ENCODE measurements around the gene KMT2D. TPM values are rescaled to one million over a fixed set of nuclear protein-coding genes. Genes with fewer than 3 reads are reported as not detected.

Gene KMT2D
- total and polyA plus RNA-seq, 8 donors, result 52.7 to 110 (median 70.3) TPM

DNA sequence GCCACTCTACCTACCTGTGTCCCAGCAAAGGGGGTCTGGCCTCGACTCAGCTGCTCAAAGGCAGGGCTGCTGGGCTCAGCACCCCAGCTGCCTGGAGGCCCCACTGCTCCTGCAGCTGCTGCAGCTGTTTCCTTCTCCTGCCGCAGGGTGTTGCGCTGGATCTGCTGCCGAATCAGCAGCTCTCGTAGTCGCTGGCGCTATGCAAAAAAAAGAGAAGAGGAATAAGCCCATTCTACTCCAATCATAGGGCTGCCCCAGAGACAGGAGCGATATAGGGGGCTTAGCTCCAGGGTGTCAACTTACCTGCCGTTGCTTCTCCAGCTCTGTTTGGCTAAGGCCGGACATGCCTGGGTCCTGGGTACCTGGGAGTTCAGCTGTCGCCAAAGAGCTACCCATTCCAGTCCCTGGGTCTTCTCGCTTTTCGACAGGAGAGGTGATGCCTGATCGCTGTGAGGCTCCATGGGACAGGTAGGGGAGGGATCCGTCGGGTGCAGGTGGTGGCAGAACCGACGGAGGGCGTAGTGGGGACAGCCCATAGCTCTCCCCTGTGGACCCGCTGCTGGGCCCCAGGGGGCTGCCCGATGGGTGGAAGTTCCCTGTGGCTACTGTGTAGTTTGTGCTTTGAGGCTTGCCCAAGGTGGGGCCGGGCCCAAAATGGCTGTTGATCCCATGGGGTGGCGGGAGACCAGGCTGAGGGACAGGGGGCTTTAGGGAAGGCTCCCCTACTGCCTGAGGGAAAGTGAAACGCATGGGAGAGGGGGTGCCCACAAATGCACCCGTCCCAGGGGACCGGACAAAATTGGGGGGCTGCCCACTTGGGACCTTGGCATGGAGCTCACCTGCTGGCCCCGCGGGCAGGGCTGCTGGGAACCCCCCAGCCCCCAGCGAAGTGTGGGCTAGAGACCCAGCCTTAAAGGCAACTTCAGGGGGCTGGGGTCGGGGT is 20.9 kb downstream of the KMT2D start:
- no peaks in the 10 kb centered on the region for H3K4me1 ChIP-seq
- H3K27ac ChIP-seq, result no peak overlapping the region
- no peak overlapping the region for H3K4me3 ChIP-seq
- DNase-seq, result peak in 1 of 4 donors; percentile 68
- intact Hi-C loops (cut with DNase I), result no loop called here
- TF ChIP-seq, protein P1, sequence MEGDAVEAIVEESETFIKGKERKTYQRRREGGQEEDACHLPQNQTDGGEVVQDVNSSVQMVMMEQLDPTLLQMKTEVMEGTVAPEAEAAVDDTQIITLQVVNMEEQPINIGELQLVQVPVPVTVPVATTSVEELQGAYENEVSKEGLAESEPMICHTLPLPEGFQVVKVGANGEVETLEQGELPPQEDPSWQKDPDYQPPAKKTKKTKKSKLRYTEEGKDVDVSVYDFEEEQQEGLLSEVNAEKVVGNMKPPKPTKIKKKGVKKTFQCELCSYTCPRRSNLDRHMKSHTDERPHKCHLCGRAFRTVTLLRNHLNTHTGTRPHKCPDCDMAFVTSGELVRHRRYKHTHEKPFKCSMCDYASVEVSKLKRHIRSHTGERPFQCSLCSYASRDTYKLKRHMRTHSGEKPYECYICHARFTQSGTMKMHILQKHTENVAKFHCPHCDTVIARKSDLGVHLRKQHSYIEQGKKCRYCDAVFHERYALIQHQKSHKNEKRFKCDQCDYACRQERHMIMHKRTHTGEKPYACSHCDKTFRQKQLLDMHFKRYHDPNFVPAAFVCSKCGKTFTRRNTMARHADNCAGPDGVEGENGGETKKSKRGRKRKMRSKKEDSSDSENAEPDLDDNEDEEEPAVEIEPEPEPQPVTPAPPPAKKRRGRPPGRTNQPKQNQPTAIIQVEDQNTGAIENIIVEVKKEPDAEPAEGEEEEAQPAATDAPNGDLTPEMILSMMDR (IDR thresholded peaks at IDR 0.05), result no peak
- H3K9me3 ChIP-seq, result no peaks in the 10 kb centered on the region
- peaks cover 6 to 100% of the 10 kb centered on the region in 2 donors for H3K36me3 ChIP-seq
- H3K27me3 ChIP-seq, result no peaks in the 10 kb centered on the region
- ATAC-seq, result no peak

DNA sequence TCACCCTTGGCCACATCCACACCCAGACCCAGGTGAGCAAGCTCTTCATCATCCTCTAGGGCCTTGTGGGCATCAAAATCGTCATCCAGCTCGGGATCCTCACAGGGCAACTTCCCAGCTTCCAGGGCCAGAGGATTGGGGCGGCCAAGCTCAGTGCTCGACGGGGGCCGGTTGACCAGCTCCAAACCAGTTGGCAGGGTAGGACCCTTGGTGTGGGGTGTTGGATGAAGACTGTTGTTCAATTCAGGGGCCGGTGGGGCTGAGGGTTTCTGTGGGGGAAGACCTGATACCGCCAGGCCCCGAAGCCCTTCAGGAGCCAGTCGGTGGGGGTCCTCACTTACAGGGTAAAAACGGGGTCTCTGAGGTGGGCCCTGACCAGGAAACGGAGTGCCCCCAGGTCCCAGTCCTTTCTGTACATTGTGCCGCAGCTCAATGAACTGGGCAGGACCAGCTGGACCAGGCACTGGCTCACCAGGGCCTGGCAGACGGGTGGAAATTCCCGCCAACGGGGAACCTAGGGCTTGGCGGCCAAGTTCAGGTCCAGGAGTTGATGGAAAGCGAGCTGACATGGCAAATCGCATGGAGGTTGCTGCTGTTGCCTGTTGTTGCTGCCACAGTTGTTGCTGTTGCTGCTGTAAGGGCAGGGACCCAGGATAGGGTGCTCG is 22.2 kb downstream of the KMT2D start:
- Histone ChIP-seq H3K4me1 (no peaks in the 10 kb centered on the region), H3K27ac (no peak overlapping the region), H3K4me3 (no peak overlapping the region), H3K9me3 (no peaks in the 10 kb centered on the region), H3K27me3 (no peaks in the 10 kb centered on the region), H3K36me3 (peaks cover 4 to 100% of the 10 kb centered on the region in 2 donors)
- ATAC-seq (no peak), DNase-seq (peak in 1 of 4 donors; percentile 53)
- intact Hi-C loops (cut with DNase I), result no loop called here
- TF ChIP-seq, protein P1 (IDR thresholded peaks at IDR 0.05), result no peak

DNA sequence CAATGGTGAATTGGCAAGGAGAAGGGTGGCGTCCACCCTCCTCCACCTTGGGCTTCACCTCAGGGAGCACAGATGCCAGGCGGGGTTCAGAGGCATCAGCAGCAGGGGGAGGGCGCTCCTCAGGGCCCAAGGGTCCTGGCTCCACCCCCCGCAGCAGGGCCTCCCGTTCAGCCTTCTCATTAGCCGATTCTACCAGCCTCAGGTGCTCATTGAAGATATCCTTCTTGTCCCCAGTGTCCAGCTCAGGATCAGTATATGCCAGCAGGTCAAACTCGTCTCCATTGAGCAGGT is 22.7 kb downstream of the KMT2D start:
- DNase-seq (peak in 1 of 4 donors; percentile 41), ATAC-seq (no peak)
- Histone ChIP-seq H3K9me3 (no peaks in the 10 kb centered on the region), H3K4me1 (no peaks in the 10 kb centered on the region), H3K27ac (no peak overlapping the region), H3K4me3 (no peak overlapping the region), H3K27me3 (no peaks in the 10 kb centered on the region), H3K36me3 (peaks cover 0 to 100% of the 10 kb centered on the region in 2 donors)
- TF ChIP-seq, protein P1 (IDR thresholded peaks at IDR 0.05), result no peak
- intact Hi-C loops (cut with DNase I), result no loop called here

DNA sequence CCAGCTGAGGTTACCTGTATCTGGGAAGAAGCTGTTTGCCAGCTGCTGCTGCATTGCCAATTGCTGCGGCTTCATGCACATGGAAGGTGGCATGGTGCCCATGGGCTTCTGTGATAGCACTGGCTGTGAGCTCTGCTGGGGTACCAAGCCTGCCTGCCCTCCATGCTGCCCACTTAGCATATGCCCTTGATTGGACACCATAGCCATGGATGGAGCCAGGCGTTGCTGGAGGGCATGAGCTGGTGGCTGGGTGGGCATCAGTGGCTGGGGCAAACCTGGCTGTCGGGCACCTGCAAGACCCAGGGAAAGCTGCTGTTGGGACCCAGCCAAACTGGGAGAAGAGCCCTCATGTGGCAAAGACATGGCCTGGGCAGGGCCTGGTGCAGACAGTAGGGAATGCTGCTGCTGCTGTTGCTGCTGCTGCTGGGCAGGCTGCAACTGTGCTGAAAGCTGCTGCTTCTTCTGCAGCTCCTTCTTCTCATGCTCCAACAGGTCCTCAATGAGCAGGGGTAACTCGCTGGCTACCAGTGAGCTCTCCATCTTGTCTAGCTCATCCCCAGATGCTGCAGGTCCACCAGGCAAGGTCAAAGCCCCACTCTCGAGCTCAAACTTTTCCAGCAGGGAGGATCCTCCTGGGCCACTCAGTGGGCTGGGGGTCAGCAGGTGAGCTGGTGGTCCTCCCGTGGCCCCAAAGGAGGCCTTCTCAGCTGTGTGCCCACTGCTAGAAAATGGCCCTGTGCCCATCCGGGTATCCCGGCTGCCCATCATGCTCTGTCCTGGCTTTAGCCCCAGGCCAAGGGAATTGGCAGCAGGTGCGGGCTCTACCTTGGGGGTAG is 23.3 kb downstream of the KMT2D start:
- no peak for DNase-seq
- no peaks in the 10 kb centered on the region for H3K4me1 ChIP-seq
- H3K27ac ChIP-seq, result no peak overlapping the region
- intact Hi-C loops (cut with DNase I), result no loop called here
- H3K4me3 ChIP-seq, result no peak overlapping the region
- H3K9me3 ChIP-seq, result no peaks in the 10 kb centered on the region
- ATAC-seq, result no peak
- H3K36me3 ChIP-seq, result peaks cover 0 to 100% of the 10 kb centered on the region in 2 donors
- TF ChIP-seq, protein P1 (IDR thresholded peaks at IDR 0.05), result no peak
- H3K27me3 ChIP-seq, result no peaks in the 10 kb centered on the region
